Measurements from ENCODE around the gene PRXL2C.
"Not testable (repeated sequence)": the region's sequence is repeated elsewhere in the genome, so short reads cannot be mapped to it uniquely, and the experiment has no call there.

PRXL2C gene

DNA sequence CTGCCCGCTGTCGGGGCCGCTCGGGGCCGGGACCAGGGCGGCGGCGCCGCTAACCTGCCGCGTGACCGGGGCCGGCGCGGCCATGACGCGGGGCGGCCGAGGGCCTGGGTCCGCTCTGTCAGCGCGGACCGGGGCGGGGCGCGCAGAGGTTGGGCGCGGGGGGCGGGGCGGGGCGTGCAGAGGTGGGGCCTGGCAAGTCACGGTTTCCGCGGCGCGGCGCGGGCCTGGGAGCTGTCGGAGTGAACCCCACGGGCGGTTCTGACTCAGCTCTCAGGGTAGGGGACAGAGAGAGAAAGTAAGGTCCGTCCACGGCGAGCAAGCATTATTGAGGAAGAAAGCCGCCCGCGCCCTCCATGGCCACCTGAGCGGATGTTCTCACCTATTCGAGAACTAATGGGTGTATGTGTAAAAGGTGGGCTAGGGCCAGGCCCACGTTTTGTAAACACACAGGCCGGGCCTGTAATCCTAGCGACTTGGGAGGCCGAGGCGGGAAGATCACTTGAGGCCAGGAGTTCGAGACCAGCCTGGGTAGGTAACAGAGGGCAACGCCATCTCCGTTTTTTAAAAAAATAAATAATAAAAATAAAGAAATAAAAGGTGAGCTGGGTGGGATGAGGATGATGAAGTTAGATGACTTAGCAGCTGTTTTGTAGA, at the start of gene PRXL2C:
Gene PRXL2C, minus strand, starts transcription at position 120 of the 654 bp plus-strand sequence. Its CDS starts 36 bp downstream, at position 84.
- DNase-seq (ENCODE audit: low read depth in 2 of 2) = peak; percentile 65 to 85
- peak within 1 kb of the TSS; percentile 67 to 71 for H3K4me3 ChIP-seq (replicated peaks in 1 of 2; ENCODE audit: low read depth in 2 of 2, low read length in 2 of 2)
- no peak for TF ChIP-seq CTCF (IDR thresholded peaks at IDR 0.05; ENCODE audit: low read depth, low read length)

- not testable (repeated sequence) for DNase-seq (ENCODE audit: low read depth in 2 of 2); H3K4me3 ChIP-seq (replicated peaks in 1 of 2; ENCODE audit: low read depth in 2 of 2, low read length in 2 of 2)
Observed at GRCh38 chr9:96700721-96701375, 45.7 kb upstream of the PRXL2C start.

GRCh38 chr9:96691326-96691725, 36.2 kb upstream of the PRXL2C start:
- DNase-seq (ENCODE audit: low read depth in 2 of 2) = no peak

GRCh38 chr9:96688745-96689464, 33.8 kb upstream of the PRXL2C start:
- TF ChIP-seq CTCF (IDR thresholded peaks at IDR 0.05; ENCODE audit: low read depth, low read length) = no peak

More at GRCh38 chr9:96691326-96691725, 36.2 kb upstream of the PRXL2C start:
- H3K4me3 ChIP-seq (replicated peaks in 1 of 2; ENCODE audit: low read depth in 2 of 2, low read length in 2 of 2) = no peak overlapping the region
- no peak for TF ChIP-seq CTCF (IDR thresholded peaks at IDR 0.05; ENCODE audit: low read depth, low read length)

GRCh38 chr9:96688187-96688586, 33.1 kb upstream of the PRXL2C start:
- DNase-seq (ENCODE audit: low read depth in 2 of 2) = no peak
- H3K4me3 ChIP-seq (replicated peaks in 1 of 2; ENCODE audit: low read depth in 2 of 2, low read length in 2 of 2) = no peak overlapping the region
- TF ChIP-seq CTCF (IDR thresholded peaks at IDR 0.05; ENCODE audit: low read depth, low read length) = no peak

More at GRCh38 chr9:96688745-96689464, 33.8 kb upstream of the PRXL2C start:
- H3K4me3 ChIP-seq (replicated peaks in 1 of 2; ENCODE audit: low read depth in 2 of 2, low read length in 2 of 2) = no peak overlapping the region
- DNase-seq (ENCODE audit: low read depth in 2 of 2) = no peak

GRCh38 chr9:96686638-96687335, 31.7 kb upstream of the PRXL2C start:
- DNase-seq (ENCODE audit: low read depth in 2 of 2) = peak; percentile 69 to 77
- peak; percentile 63 for TF ChIP-seq CTCF (IDR thresholded peaks at IDR 0.05; ENCODE audit: low read depth, low read length)
- H3K4me3 ChIP-seq (replicated peaks in 1 of 2; ENCODE audit: low read depth in 2 of 2, low read length in 2 of 2) = peak overlapping the region; percentile 43 to 51
